ENCODE results near the gene DRC7.

- no peak for TF ChIP-seq AFF4 (CRISPR knock-in tag; IDR thresholded peaks at IDR 0.05; ENCODE audit: borderline replicate concordance)
- TF ChIP-seq SMAD3 (CRISPR knock-in tag; IDR thresholded peaks at IDR 0.05; ENCODE audit: borderline replicate concordance) = no peak
- TF ChIP-seq CTCF (IDR thresholded peaks at IDR 0.05) = no peak
- no peak for TF ChIP-seq ZBTB21 (CRISPR knock-in tag; IDR thresholded peaks at IDR 0.05; ENCODE audit: borderline replicate concordance)
- no peak for TF ChIP-seq FOXK1 (CRISPR knock-in tag; IDR thresholded peaks at IDR 0.05)
- no peak for TF ChIP-seq CREM (CRISPR knock-in tag; IDR thresholded peaks at IDR 0.05)
- no peak for TF ChIP-seq CREB1 (CRISPR knock-in tag; IDR thresholded peaks at IDR 0.05)
Measured at GRCh38 chr16:57747091-57747490, 52.5 kb downstream of the DRC7 start.

Measured in WTC11 (cell line).